HepG2 (cell line): ENCODE measurements around the gene SLC1A3. TPM values are rescaled to one million over a fixed set of nuclear protein-coding genes. Genes with fewer than 3 reads are reported as not detected.

Experiments
- CREB1 ChIP-seq, 2 experiments: fragments of 450-650 bp in 1 of 2; IDR thresholded peaks; 2 replicates each; pipeline ENCODE4 v1.6.1; 2016 to 2017; ENCODE audit warnings: control low read depth in 1 of 2, mild to moderate bottlenecking in 1 of 2, missing compliant biosample characterization in 1 of 2, missing genetic modification characterization in 1 of 2
- EZH2 ChIP-seq: conservative IDR thresholded peaks from 2 replicates; pipeline ENCODE4 v1.6.1; 2012; ENCODE audit warnings: mild to moderate bottlenecking, low read depth, low read length, moderate library complexity
- MAFF ChIP-seq: IDR thresholded peaks from 2 replicates; pipeline ENCODE4 v1.6.1; 2011; ENCODE audit warnings: low read depth, low read length, improper control_type of control experiment
- MAFK ChIP-seq, 2 experiments: IDR thresholded peaks in 1 of 2; conservative IDR thresholded peaks in 1 of 2; 2 replicates each; pipeline ENCODE4 v1.6.1; 2011; ENCODE audit warnings: improper control_type of control experiment in 2 of 2, low read length in 2 of 2
- MIER2 ChIP-seq: IDR thresholded peaks from 2 replicates; pipeline ENCODE4 v1.6.1; 2016; ENCODE audit warnings: missing biosample characterization, missing genetic modification reagents
- NR0B2 ChIP-seq: sonication (generic); formaldehyde crosslinking; IDR thresholded peaks from 2 replicates; pipeline ENCODE4 v1.4.0; 2020; ENCODE audit warnings: mild to moderate bottlenecking, missing genetic modification reagents
- PREB ChIP-seq: sonication (generic); formaldehyde crosslinking; IDR thresholded peaks from 2 replicates; pipeline ENCODE4 v1.4.0; 2020; ENCODE audit warnings: missing genetic modification reagents
- ZNF512B ChIP-seq: sonication (generic); formaldehyde crosslinking; IDR thresholded peaks from 2 replicates; pipeline ENCODE4 v1.5.1; 2020; ENCODE audit warnings: missing genetic modification reagents, mild to moderate bottlenecking, borderline replicate concordance
- ZNF792 ChIP-seq: IDR thresholded peaks from 2 replicates; pipeline ENCODE4 v1.6.1; 2016
- polyA plus RNA-seq, 8 experiments: library from polyadenylated mRNA; depleted of rRNA in 3 of 8; stranded (reverse) in 7 of 8; unstranded in 1 of 8; fragments of >200 nt; fragmentation: Illumina TruSeq in 4 of 8; extraction: Trizol in 4 of 8; gene quantifications; 2 replicates each; pipeline versions ENCODE4 v1.2.1 to v1.2.3, GENCODE V29; 2011 to 2016; ENCODE audit warnings: low read depth in 4 of 8, missing spikeins in 1 of 8, mixed read lengths in 1 of 8; ENCODE audit not compliant: insufficient read depth in 1 of 8
- total RNA-seq, 5 experiments: library from RNA; depleted of rRNA; stranded (reverse); fragments of >200 nt; fragmentation: Illumina TruSeq; extraction: Trizol; gene quantifications; 2 replicates each; pipeline ENCODE4 v1.2.3, GENCODE V29; 2016; ENCODE audit warnings: low read depth in 1 of 5

SLC1A3 gene
- total and polyA plus RNA-seq, 2 of the 13 experiments (the other 11 are each of a cell fraction or from before 2014, with no cell fraction given), result 0.09 TPM; not detected in 1

GRCh38 chr5:36648426-36648825 is 42.0 kb downstream of the SLC1A3 start (continued):
- no peak for TF ChIP-seq PREB
- TF ChIP-seq MAFK (conservative IDR thresholded peaks at IDR 0.05 in 1 of 2, IDR thresholded peaks at IDR 0.05 in 1 of 2; ENCODE audit: low read length in 2 of 2), result peak; percentile 39 to 77; a peak in 3 of 4 replicates
- TF ChIP-seq CREB1 (IDR thresholded peaks at IDR 0.05), result 0 out of 2 replicates have a peak, but pooled peaks have one; percentile 5
- TF ChIP-seq CREB1 (CRISPR knock-in tag; IDR thresholded peaks at IDR 0.05), result no peak
- TF ChIP-seq ZNF512B (CRISPR knock-in tag), result no peak
- TF ChIP-seq MIER2, result no peak
- no peak for TF ChIP-seq EZH2
- no peak for TF ChIP-seq NR0B2
- peak; percentile 54 for TF ChIP-seq MAFF
- no peak for TF ChIP-seq ZNF792 (CRISPR knock-in tag)
- TF ChIP-seq, all 625 proteins: peak for 3
